ENCODE measurements around the gene SYNE3. TPM values are rescaled to one million over a fixed set of nuclear protein-coding genes. Genes with fewer than 3 reads are reported as not detected.

The SYNE3 gene
- total RNA-seq, 1 experiment from 2014 or later = 6.2 TPM

DNA sequence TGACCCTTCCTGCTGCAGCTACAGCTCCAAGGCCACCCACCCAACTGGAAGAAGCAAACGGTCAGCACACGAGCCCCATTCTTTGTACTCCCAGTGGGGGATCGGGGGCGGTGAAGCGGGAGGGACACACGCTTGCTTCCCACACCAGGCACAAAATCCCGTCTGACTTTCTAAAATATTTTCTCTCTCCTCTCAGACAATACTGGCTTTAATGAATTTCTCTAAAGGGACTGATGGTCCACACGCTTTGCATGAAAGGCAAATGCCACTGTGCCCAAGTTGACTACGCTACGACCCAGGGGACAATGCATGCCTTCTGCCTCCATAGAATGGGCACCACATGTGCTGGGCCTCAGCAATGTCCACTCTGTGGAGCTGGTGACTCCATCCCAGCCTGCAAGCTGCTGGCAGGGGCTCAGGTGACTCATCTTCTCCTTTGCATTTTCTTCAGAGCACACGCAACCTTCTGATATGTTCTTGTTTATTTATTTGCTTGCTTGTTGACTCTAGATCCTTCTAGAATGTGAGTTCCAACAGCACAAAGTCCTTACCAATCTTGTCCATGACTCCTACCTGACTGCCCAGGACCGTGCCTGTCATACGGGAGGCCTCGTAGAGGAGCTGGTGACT is 15.6 kb downstream of the SYNE3 start:
- TF ChIP-seq, protein P1, sequence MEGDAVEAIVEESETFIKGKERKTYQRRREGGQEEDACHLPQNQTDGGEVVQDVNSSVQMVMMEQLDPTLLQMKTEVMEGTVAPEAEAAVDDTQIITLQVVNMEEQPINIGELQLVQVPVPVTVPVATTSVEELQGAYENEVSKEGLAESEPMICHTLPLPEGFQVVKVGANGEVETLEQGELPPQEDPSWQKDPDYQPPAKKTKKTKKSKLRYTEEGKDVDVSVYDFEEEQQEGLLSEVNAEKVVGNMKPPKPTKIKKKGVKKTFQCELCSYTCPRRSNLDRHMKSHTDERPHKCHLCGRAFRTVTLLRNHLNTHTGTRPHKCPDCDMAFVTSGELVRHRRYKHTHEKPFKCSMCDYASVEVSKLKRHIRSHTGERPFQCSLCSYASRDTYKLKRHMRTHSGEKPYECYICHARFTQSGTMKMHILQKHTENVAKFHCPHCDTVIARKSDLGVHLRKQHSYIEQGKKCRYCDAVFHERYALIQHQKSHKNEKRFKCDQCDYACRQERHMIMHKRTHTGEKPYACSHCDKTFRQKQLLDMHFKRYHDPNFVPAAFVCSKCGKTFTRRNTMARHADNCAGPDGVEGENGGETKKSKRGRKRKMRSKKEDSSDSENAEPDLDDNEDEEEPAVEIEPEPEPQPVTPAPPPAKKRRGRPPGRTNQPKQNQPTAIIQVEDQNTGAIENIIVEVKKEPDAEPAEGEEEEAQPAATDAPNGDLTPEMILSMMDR (IDR thresholded peaks at IDR 0.05) = no peak
- peak; percentile 34; the same call in 1 of the 2 replicates for TF ChIP-seq POLR2AphosphoS5 (IDR thresholded peaks at IDR 0.05; ENCODE audit: low read depth, low read length)
- no peak for TF ChIP-seq SIN3A (IDR thresholded peaks at IDR 0.05; ENCODE audit: borderline replicate concordance, insufficient read depth, low read depth, low read length)
- CTCF ChIA-PET = no interaction called here
- DNase-seq (ENCODE audit: low read depth, low spot score) (peak; percentile 65), ATAC-seq (peak; percentile 84)
- no TSS peak for BruUV-seq (replicated peaks)
- intact Hi-C loops (cut with micrococcal nuclease; ENCODE audit: unreplicated experiment) = no loop called here
- Histone ChIP-seq H3K27me3 (ENCODE audit: control insufficient read depth, insufficient read depth, low read length) (no peaks in the 10 kb centered on the region), H3K9me3 (ENCODE audit: control insufficient read depth, insufficient read depth, low read depth, low read length) (no peaks in the 10 kb centered on the region), H3K4me3 (ENCODE audit: low read depth in 2 of 2, low read length in 2 of 2) (no peak overlapping the region), H3K4me1 (ENCODE audit: control insufficient read depth, insufficient read depth, low read length) (peaks cover 37% of the 10 kb centered on the region), H3K27ac (ENCODE audit: low read length) (peak overlapping the region; percentile 75), H3K36me3 (ENCODE audit: control insufficient read depth, insufficient read depth, low read length) (no peaks in the 10 kb centered on the region)
- POLR2A ChIA-PET = no interaction called here
- in situ Hi-C loops (cut with HindIII; ENCODE audit: low pct_unique_long_range_greater_than_20kb, low sequenced_read_pairs) = no loop called here

DNA sequence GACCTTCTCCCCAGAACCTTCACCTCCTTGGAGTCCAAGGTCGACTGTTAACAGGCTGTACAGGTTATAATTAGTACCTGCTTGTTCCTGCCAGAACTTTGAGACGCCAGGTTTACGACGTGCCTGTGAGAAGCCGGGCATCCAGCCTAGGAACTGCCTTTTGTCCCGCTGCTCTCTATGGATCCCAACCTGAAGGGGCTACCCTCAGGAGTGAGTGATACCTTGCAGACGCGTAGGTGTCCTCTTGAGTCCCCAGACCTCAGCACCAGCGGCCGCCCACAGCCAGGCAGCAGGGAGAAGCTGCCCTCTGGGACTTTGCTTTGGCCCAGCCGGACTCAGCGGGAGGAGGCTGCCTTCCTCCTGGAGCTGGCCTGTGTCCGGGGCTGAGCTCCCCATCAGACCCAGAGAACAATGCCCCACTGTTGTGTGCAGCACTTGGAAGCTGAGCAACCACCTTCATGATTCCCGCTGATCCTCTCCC is 16.2 kb downstream of the SYNE3 start:
- H3K27me3 ChIP-seq (ENCODE audit: control insufficient read depth, insufficient read depth, low read length) = no peaks in the 10 kb centered on the region
- H3K4me3 ChIP-seq (ENCODE audit: low read depth in 2 of 2, low read length in 2 of 2) = no peak overlapping the region
- no peaks in the 10 kb centered on the region for H3K9me3 ChIP-seq (ENCODE audit: control insufficient read depth, insufficient read depth, low read depth, low read length)
- DNase-seq (ENCODE audit: low read depth, low spot score) (no peak), ATAC-seq (peak; percentile 71)
- TF ChIP-seq POLR2AphosphoS5 (IDR thresholded peaks at IDR 0.05; ENCODE audit: low read depth, low read length) (no peak), SIN3A (IDR thresholded peaks at IDR 0.05; ENCODE audit: borderline replicate concordance, insufficient read depth, low read depth, low read length) (no peak), TCF7L2 (IDR thresholded peaks at IDR 0.05; ENCODE audit: low read depth, low read length) (no peak)
- TF ChIP-seq, protein P1 (IDR thresholded peaks at IDR 0.05) = no peak
- TF ChIP-seq, protein P2, sequence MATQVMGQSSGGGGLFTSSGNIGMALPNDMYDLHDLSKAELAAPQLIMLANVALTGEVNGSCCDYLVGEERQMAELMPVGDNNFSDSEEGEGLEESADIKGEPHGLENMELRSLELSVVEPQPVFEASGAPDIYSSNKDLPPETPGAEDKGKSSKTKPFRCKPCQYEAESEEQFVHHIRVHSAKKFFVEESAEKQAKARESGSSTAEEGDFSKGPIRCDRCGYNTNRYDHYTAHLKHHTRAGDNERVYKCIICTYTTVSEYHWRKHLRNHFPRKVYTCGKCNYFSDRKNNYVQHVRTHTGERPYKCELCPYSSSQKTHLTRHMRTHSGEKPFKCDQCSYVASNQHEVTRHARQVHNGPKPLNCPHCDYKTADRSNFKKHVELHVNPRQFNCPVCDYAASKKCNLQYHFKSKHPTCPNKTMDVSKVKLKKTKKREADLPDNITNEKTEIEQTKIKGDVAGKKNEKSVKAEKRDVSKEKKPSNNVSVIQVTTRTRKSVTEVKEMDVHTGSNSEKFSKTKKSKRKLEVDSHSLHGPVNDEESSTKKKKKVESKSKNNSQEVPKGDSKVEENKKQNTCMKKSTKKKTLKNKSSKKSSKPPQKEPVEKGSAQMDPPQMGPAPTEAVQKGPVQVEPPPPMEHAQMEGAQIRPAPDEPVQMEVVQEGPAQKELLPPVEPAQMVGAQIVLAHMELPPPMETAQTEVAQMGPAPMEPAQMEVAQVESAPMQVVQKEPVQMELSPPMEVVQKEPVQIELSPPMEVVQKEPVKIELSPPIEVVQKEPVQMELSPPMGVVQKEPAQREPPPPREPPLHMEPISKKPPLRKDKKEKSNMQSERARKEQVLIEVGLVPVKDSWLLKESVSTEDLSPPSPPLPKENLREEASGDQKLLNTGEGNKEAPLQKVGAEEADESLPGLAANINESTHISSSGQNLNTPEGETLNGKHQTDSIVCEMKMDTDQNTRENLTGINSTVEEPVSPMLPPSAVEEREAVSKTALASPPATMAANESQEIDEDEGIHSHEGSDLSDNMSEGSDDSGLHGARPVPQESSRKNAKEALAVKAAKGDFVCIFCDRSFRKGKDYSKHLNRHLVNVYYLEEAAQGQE (IDR thresholded peaks at IDR 0.05; ENCODE audit: insufficient read depth in 1 of 2, low read depth in 2 of 2, low read length in 1 of 2) = no peak
- H3K4me1 ChIP-seq (ENCODE audit: control insufficient read depth, insufficient read depth, low read length) = peaks cover 37% of the 10 kb centered on the region
- ChIA-PET POLR2A (no interaction called here), CTCF (no interaction called here)
- H3K27ac ChIP-seq (ENCODE audit: low read length) = peak overlapping the region; percentile 75
- H3K36me3 ChIP-seq (ENCODE audit: control insufficient read depth, insufficient read depth, low read length) = no peaks in the 10 kb centered on the region
- BruUV-seq (replicated peaks) = no TSS peak
- in situ Hi-C loops (cut with HindIII; ENCODE audit: low pct_unique_long_range_greater_than_20kb, low sequenced_read_pairs) = no loop called here
- intact Hi-C loops (cut with micrococcal nuclease; ENCODE audit: unreplicated experiment) = no loop called here
